Fibroblast of lung (primary cell): ENCODE data around the gene NEK10.

Experiments used
- CTCF ChIP-seq, 2 donors: IDR thresholded peaks in 1 of 2; conservative IDR thresholded peaks in 1 of 2; 1 replicate in 1 of 2; 2 replicates in 1 of 2; pipeline ENCODE4 v1.5.1; 2011 to 2012; ENCODE audit warnings: low read length in 2 of 2, control low read depth in 1 of 2, inconsistent platforms in 1 of 2, low read depth in 1 of 2, mild to moderate bottlenecking in 1 of 2
- EZH2 ChIP-seq: IDR thresholded peaks from 2 replicates; pipeline ENCODE4 v1.5.1; 2012; ENCODE audit warnings: low read length, control low read depth, mild to moderate bottlenecking; ENCODE audit errors: missing control alignments

- TF ChIP-seq CTCF (conservative IDR thresholded peaks at IDR 0.05 in 1 of 2, IDR thresholded peaks at IDR 0.05 in 1 of 2; ENCODE audit: low read depth in 1 of 2, low read length in 2 of 2) (no peak), EZH2 (no peak)
Observed at GRCh38 chr3:27220166-27220565, 149.0 kb downstream of the NEK10 start.
